ENCODE measurements around the gene SCN2B. TPM values are rescaled to one million over a fixed set of nuclear protein-coding genes. Genes with fewer than 3 reads are reported as not detected.

Gene SCN2B
- total RNA-seq, 1 donor from 2014 or later, result 0.12 TPM

DNA sequence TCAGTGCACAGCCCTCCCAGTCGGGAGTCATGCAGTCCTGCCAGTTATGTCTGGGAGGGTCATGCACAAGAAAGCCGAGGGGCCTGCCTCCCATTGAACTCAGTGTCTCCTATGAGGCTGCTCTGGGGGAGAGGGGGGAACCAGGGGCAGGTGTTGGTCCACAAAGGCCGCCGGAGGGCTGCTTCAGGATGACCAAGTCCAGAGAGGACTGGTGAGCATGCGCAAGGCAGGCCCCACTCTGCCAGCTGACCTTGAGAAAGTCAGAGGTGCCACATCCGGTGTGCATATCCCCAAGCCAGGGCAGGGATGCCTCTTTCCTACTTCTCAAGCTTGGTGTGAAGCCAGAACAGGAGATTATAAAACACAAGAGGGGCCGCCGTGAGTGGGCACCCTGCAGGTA, 28.2 kb downstream of the SCN2B start:
- Mint-ChIP-seq H3K27ac (ENCODE audit: unreplicated experiment) (no peak overlapping the region), H3K9me3 (ENCODE audit: low read depth) (no peaks in the 10 kb centered on the region), H3K4me1 (ENCODE audit: low read depth) (peaks cover 4% of the 10 kb centered on the region), H3K36me3 (ENCODE audit: low read depth) (no peaks in the 10 kb centered on the region), H3K27me3 (ENCODE audit: low read depth) (peaks cover 32% of the 10 kb centered on the region), H3K4me3 (ENCODE audit: unreplicated experiment) (no peak overlapping the region)
- TF ChIP-seq, protein P1, sequence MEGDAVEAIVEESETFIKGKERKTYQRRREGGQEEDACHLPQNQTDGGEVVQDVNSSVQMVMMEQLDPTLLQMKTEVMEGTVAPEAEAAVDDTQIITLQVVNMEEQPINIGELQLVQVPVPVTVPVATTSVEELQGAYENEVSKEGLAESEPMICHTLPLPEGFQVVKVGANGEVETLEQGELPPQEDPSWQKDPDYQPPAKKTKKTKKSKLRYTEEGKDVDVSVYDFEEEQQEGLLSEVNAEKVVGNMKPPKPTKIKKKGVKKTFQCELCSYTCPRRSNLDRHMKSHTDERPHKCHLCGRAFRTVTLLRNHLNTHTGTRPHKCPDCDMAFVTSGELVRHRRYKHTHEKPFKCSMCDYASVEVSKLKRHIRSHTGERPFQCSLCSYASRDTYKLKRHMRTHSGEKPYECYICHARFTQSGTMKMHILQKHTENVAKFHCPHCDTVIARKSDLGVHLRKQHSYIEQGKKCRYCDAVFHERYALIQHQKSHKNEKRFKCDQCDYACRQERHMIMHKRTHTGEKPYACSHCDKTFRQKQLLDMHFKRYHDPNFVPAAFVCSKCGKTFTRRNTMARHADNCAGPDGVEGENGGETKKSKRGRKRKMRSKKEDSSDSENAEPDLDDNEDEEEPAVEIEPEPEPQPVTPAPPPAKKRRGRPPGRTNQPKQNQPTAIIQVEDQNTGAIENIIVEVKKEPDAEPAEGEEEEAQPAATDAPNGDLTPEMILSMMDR (IDR thresholded peaks at IDR 0.05), result no peak
- no peak for DNase-seq (ENCODE audit: low spot score)

DNA sequence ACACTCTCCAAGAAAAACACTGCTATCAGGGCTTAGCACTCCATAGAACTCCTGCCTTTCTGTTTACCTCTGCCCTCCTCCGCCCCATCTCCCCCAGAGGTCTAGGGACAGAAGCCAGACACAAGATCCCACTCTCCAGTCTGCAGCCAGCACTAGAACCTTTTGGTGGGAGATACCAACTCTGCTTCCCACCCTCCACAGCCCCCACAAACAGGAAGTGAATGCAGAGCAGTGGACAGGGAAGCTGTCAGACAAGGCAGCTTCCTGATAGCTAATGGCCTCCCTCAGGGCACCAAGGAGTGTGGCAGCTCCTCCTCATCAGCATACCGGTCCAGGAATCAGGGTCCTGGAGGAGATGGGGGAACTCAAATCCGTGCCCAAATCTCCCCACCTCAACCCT, 28.9 kb downstream of the SCN2B start:
- Mint-ChIP-seq H3K4me3 (ENCODE audit: unreplicated experiment) (no peak overlapping the region), H3K27ac (ENCODE audit: unreplicated experiment) (no peak overlapping the region), H3K27me3 (ENCODE audit: low read depth) (peaks cover 40% of the 10 kb centered on the region), H3K4me1 (ENCODE audit: low read depth) (peaks cover 4% of the 10 kb centered on the region), H3K36me3 (ENCODE audit: low read depth) (no peaks in the 10 kb centered on the region), H3K9me3 (ENCODE audit: low read depth) (no peaks in the 10 kb centered on the region)
- DNase-seq (ENCODE audit: low spot score), result no peak
- TF ChIP-seq, protein P1 (IDR thresholded peaks at IDR 0.05), result no peak

DNA sequence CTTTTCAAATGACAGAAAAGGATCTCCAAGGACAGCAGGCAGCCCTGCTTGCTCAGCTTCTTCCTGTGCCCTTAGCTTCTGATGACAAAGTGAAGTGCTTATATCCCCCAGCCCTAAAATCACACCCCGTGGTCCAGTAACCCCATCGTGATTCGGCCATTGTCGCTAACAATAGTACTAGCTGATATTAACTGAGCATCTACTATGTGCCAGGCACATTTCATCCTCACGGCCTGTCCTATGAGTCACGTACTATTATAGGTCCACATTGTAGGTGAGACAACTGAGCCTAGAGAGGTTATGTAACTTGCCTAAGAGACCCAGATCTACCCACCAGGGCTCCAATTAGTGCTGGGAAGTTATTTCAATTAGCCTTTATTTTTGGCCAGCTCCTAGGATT, 29.9 kb downstream of the SCN2B start:
- H3K27ac Mint-ChIP-seq (ENCODE audit: unreplicated experiment), result no peak overlapping the region
- no peak for DNase-seq (ENCODE audit: low spot score)
- TF ChIP-seq, protein P1 (IDR thresholded peaks at IDR 0.05), result no peak
- H3K4me3 Mint-ChIP-seq (ENCODE audit: unreplicated experiment), result peak overlapping the region; percentile 55
- H3K4me1 Mint-ChIP-seq (ENCODE audit: low read depth), result peaks cover 4% of the 10 kb centered on the region
- H3K9me3 Mint-ChIP-seq (ENCODE audit: low read depth), result no peaks in the 10 kb centered on the region
- peaks cover 49% of the 10 kb centered on the region for H3K27me3 Mint-ChIP-seq (ENCODE audit: low read depth)
- no peaks in the 10 kb centered on the region for H3K36me3 Mint-ChIP-seq (ENCODE audit: low read depth)

DNA sequence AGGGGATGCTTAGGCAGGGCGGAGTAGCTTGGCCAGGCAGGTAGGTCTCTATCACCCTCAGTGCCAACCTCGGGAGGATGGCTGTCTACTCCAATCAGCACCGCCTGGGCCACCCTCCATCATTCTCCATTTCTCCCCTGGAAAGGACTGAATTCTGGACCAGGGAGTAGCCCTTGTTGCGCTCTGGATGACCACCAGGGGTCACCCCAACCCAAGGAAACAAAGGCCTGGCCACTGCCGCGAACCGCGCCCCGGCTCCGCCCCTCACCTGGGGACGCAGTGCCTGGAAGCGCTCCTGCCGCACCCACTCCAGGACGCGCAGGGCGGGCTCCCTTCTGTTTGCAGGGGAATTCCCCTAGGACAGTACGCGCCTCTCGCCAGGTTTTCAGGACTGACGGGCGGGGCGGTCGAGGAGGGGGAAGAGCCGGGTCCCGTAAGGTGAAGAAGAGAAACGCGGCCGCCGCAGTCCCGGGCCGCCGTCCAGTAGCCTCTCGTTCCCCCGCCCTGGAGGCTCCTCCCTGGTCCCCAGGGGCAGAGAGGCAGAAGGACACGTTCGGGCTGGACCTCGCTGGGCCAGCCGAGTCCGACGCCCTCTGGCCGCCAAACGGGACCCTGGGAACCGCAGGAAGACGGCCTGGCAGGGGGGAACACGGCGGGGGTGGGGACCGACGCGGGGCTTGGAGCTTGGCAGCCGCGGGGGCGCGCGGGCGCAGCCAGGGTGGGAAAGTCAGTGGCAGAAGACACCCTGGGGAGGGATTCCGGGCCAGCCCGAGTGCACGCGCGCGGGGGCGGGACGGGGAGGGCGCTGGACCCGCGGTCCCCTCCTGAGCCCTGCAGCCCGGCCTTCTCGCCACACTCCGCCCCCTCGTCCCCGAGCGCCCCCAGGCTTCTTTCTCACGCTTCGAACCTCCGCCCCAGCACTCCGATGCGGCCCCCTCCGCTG, 30.9 kb downstream of the SCN2B start:
- H3K9me3 Mint-ChIP-seq (ENCODE audit: low read depth), result no peaks in the 10 kb centered on the region
- peak overlapping the region; percentile 69 for H3K4me3 Mint-ChIP-seq (ENCODE audit: unreplicated experiment)
- TF ChIP-seq, protein P1 (IDR thresholded peaks at IDR 0.05), result peak; percentile 99
- H3K27ac Mint-ChIP-seq (ENCODE audit: unreplicated experiment), result no peak overlapping the region
- peaks cover 55% of the 10 kb centered on the region for H3K27me3 Mint-ChIP-seq (ENCODE audit: low read depth)
- no peaks in the 10 kb centered on the region for H3K36me3 Mint-ChIP-seq (ENCODE audit: low read depth)
- no peak for DNase-seq (ENCODE audit: low spot score)
- H3K4me1 Mint-ChIP-seq (ENCODE audit: low read depth), result peaks cover 4% of the 10 kb centered on the region

DNA sequence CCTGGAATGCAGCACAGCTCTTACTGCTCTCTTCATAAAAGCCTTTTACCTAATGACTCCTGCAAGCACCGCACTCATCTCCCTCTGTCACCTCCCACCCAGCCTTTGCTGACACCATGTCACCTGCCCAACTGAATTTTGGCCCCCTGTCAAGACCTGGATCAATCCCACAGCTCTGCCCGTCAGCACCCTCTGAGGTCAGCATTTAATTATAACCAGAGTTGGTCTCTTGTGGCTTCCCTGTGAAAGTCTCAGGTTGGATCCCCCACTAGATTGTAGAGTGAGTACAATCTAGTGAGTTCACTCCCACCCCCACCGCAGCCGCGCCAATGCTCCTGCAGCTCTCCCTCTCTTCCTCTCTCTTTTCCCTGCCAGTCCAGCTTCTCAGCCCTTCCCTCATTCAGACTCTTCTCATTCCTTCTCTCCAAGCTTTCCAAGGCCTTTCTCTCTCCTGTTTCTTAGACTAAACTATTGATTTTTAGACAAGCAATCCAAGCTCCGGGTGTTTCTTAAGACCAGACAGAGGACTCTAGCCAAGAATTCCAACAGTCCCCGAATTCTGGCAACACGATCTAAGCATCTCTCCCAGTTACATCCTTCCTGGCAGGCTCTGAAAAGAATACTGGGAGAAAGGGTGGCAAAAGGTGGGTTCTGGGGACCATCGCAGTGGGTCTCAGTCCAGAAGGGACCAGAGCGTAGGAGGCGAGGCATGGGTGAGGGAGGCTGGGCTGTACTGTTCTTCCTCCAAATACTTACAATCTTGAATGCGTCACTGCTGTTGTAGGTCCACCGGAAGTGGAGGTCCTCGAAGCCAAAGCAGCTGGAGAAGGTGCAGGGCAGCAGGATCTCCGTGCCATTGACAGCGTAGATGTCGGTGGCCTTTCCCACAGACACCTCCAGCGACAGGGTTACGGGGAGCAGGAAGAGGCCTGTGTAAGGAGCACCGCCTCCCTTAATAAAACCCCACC, 31.9 kb downstream of the SCN2B start:
- H3K9me3 Mint-ChIP-seq (ENCODE audit: low read depth), result no peaks in the 10 kb centered on the region
- H3K36me3 Mint-ChIP-seq (ENCODE audit: low read depth), result no peaks in the 10 kb centered on the region
- H3K4me1 Mint-ChIP-seq (ENCODE audit: low read depth), result peaks cover 4% of the 10 kb centered on the region
- H3K27me3 Mint-ChIP-seq (ENCODE audit: low read depth), result peaks cover 54% of the 10 kb centered on the region
- TF ChIP-seq, protein P1 (IDR thresholded peaks at IDR 0.05), result no peak
- no peak overlapping the region for H3K27ac Mint-ChIP-seq (ENCODE audit: unreplicated experiment)
- no peak overlapping the region for H3K4me3 Mint-ChIP-seq (ENCODE audit: unreplicated experiment)
- no peak for DNase-seq (ENCODE audit: low spot score)

All from chondrocyte (in vitro differentiated cells).